ENCODE measurements around the gene C17orf78.
"Not testable (repeated sequence)": the region's sequence is repeated elsewhere in the genome, so short reads cannot be mapped to it uniquely, and the experiment has no call there.

The C17orf78 gene

DNA sequence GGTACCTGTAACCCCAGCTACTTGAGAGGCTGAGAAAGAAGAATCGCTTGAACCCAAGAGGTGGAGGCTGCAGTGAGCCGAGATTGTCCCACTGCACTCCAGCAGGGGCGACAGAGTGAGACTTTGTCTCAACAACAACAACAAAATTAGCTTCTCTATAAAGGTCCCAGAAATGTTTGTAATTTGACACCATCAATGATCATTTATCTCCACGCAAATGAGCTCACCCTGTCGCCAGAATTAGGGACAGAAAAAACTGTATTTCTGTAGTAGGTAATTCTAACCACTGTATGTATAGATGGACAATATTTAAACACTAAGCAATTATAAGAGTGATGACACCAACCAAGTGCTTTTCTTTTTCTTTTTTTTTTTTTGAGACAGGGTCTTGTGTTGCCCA lies 10.7 kb downstream of the C17orf78 start:
- no peak for DNase-seq (ENCODE audit: low read depth)

DNA sequence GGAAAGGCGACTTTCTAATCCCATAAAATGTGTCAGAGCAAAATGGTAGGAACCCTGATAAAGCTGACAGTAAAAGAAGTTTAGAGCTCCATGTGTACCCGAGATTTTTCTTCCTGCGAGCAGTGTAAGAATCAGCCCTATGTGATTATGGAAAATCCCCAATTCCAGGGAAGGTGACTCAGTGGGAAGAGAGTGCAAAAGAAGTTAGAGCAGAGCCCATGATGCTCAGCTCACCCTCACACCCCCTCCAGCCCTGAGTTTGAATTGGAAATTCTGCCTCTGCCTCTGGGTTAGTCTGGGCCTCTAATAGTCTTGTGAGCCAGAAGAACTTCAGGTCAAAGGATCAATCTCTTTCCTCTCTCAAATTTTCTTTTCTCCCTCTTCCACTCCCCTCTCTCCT lies 12.5 kb downstream of the C17orf78 start:
- DNase-seq (ENCODE audit: low read depth), result no peak

DNA sequence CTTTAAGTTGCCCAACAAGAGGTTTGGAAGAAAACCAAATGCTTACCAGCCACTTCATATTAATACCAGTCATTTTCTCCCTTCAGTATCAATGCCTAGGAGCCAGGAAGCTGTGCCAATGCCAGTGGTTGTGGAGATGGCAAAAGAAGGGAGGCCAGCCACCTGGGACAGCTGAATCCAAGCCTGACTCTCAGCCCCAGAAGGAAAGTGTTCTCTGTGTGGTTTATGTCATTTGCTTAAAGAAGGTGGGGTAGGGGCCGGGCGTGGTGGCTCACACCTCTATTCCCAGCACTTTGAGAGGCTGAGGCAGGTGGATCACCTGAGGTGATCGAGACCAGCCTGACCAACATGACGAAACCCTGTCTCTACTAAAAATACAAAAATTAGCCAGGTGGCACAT lies 13.4 kb downstream of the C17orf78 start:
- DNase-seq (ENCODE audit: low read depth), result no peak

DNA sequence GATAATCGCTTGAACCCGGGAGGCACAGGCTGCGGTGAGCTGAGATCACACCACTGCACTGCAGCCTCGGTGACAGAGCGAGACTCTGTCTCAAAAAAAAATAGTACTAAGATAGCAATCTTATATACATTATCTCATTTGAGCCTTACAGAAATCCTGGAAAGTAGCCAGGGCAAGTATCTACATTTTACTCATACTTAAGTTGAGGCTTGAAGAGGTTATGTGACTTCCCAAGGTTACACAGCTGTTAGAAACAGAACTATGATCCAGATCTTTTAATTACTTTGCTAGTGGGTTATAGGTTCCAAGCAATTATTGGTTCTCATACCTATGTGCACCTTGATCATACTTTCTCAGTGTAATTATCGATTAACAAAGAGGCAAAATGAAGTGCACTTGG lies 15.4 kb downstream of the C17orf78 start:
- DNase-seq (ENCODE audit: low read depth), result no peak

DNA sequence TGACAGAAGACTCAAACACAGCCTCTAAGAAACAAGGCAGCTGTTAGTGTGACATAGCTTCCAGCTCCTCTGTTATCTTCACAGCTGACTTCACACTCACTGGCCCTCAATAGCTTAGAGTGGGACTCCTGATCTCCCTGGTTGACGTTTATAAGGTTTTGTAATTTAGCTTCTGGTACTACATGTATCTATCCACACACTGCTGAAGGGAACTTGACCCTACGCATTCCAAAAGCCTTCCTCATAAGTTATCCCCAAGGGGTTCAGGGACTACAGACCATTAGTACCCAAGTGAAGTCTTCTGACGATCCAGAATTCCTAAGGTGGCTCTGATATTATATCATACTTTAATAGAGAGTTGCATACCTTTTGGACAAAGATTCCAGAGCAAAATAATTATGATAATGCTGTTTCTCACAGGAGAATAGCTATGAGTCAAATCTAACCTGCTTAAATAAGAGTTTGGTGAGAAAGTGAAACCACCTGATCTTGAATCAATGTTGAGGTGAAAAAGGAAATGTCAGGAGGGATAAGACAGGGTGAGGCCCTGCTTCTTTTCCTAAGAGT lies 16.3 kb downstream of the C17orf78 start:
- no peak for DNase-seq (ENCODE audit: low read depth)

DNA sequence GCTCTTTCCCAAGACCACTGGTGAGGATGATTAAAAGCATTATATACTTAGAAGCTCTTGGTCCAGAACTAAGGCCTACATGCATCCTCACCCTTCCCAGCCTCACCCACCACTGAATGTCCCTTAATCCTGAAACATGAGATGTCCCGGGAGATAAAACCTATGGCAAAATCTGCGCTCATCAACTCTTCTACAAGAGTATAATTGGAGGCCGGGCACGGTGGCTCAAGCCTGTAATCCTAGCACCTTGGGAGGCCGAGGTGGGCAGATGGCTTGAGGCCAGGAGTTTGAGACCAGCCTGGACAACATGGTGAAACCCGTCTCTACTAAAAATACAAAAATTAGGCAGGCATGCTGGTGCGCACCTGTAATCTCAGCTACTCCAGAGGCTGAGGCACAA lies 17.6 kb downstream of the C17orf78 start:
- no peak for DNase-seq (ENCODE audit: low read depth)

DNA sequence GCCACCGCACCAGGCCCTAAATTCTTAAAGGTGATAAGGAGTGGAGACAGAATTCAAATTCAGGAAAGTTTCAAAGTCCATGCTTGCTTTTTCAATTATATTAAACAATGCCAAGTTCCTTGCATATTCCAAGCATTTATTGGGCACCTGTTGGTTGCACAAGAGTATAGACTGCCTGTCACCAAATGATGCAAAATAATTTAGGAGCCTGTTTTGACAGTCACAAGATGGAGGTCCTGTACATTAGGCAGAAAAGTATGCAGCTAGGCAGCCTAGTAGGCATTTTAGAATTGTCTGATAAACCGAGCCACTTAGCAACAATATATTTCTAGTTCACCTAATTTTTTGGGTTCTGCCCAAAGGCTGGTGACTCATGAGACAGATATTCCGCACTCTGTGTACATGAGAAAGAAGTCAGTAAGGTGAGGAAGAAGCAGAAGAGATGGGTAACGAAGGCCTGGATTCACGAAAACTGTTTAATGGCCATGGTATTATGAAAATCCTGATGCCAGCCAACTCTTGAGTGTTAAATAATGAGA lies 23.5 kb downstream of the C17orf78 start:
- no peak for DNase-seq (ENCODE audit: low read depth)

DNA sequence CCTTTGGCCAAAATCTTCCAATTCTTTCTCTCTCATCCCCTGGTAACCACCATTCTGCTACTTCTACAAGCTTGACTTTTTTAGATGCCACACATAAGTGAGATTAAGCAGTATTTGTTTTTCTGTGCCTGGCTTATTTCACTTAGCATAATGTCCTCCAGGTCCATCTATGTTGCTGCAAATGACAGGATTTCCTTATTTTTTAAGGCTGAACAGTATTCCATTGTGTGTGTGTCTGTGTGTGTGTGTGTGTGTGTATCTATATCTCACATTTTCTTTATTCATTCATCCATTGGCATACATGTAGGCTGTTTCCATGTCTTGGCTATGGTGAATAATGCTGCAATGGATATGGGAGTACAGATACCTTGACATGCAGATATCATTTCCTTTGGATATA lies 24.7 kb downstream of the C17orf78 start:
- DNase-seq (ENCODE audit: low read depth), result no peak

DNA sequence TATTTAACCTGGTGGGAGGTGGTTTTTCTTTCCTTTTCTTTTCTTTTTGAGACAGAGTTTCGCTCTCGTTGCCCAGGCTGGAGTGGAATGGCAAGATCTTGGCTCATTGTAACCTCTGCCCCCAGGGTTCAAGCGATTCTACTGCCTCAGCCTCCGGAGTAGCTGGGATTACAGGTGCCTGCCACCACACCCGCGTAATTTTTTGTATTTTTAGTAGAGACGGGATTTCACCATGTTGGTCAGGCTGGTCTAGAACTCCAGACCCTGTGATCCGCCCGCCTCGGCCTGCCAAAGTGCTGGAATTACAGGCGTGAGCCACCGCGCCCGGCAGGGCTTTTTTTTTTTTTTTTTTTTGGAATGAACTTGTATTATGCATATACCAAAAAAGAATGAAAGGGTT lies 29.7 kb downstream of the C17orf78 start:
- not testable (repeated sequence) for DNase-seq (ENCODE audit: low read depth)

DNA sequence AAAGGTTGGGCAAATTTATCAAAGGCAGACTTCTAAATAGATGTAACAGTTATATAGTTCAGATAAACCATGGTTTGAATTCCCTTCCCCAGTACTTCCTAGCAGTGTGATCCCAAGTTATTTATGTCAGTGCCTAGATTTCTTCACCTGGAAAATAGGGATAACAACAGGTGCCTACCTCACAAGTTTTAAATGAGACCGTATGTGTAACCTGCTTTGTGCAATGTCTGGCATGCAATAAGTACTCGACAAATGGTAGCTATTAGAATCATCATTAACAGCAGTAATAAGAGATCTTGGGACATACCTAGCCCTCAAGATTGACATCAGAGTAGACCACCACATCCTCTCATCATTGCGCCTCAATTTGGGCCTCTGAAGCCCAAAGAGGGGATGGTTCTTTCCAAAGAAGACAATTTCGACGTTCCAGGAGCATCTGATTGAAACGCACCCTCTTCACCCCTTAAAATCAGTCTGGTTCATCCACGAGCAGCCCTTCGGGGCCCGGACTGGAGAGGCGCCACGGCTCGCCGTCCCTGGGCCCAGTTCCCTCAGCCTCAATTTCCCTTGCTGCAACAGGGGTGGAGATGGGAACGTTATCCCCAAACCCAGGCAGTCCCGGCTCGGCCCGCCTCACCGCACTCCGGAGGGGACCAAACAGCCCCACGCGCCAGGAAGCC lies 30.3 kb downstream of the C17orf78 start:
- no peak for DNase-seq (ENCODE audit: low read depth)

DNA sequence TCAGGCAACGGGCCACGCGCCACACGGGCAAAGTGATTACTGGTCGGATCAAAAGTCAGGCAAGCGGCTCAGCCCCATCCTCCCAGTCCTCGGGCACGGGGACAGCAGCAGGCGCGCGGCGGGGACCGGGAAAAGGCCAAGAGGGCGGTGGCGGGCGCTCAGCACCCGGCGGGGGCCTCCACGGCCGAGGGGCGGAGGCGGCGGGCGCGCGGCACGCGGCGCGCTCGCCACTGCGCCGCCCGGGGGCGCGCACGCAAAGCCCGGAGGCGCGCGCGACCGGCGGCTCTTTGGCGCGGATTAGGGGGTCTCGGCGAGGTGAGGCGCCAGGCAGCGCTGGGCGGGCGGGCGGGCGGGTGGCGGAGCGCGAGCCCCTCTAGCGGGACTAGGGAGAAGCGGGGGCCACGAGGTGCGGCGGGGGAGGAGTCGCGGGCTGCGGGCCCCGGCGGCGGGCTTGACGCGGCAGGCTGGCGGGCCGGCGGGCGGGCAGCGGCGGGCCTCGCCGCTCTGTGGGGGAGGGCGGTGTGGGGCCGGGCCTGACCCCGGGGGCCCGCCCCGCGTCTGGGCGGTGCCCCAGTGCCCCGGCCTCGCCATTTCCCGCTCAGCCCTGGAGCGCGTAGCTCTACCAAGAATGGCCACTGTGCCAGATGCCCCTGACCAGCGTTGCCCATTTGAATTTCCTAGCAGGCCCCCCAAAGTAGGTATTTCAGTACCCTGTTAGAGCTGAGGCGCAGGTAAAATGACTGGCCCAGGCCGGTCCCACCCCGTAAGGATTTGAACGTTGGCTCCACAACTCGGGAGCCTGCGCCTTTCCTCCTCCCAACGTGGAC lies 31.1 kb downstream of the C17orf78 start, which contains the start of the genes ACACA and TADA2A:
TSS of gene ACACA (minus strand) at position 202 of the 827 bp plus-strand sequence. CDS start 537 bp downstream, outside the sequence.
TSS of gene TADA2A (plus strand) at position 252 of the 827 bp plus-strand sequence. CDS start 4,480 bp downstream, outside the sequence.
- peak; percentile 67 for DNase-seq (ENCODE audit: low read depth)

DNA sequence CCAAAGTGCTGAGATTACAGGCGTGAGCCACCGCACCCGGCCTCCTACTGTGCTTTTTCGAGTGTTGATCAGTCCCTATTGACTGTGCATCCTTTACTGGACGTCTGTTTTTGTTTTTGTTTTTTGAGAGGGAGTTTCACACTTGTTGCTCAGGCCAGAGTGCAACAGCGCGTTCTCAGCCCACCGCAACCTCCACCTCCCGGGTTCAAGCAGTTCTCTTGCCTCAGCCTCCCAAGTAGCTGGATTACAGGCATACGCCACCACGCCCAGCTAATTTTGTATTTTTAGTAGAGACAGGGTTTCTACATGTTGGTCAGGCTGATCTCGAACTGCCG lies 32.3 kb downstream of the C17orf78 start:
- not testable (repeated sequence) for DNase-seq (ENCODE audit: low read depth)

DNA sequence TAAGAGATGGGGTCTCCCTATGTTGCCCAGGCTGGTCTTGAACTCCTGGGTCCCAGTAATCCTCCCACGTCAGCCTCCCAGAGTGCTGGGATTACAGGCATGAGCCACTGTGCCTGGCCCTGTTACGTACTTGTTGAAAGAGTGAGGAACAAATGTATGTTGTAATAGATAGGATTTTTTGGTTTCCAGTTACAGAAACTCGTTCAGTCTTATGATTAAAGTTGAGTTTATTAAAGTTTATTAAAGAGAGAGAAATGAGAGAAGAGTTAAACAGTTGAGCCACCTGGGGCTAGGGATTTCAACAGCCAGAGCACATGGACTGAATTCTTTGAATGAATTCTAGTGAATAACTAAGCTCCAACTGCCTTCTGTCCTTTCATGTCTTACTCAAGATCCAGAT lies 34.6 kb downstream of the C17orf78 start:
- no peak for DNase-seq (ENCODE audit: low read depth)

DNA sequence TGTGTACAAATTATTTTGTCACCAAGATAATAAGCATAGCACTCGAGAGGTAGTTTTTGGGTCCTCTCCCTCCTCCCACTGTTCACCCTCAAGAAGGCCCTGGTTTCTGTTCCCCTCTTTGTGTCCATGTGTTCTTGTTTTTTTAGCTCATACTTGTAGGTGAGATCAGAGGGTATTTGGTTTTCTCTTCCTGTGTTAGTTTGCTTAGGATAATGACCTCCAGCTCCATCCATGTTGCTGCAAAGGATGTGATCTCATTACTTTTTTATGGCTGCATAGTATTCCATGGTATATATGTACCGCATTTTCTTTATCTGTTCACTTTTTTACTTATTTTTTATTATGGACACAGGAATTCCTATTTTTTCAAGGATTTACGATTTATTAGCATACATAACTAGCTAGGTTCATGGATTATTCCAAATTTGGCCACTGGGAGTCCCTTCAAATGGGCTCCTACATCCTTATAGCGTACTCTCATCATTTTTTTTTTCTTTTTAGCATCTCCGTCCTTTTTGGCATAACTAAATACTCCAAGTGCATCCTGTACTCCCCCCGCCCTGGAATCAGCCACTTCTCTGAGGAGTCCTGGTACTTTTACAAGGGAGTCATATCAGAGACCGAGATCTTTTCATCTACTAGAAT lies 38.2 kb downstream of the C17orf78 start:
- no peak for DNase-seq (ENCODE audit: low read depth)

DNA sequence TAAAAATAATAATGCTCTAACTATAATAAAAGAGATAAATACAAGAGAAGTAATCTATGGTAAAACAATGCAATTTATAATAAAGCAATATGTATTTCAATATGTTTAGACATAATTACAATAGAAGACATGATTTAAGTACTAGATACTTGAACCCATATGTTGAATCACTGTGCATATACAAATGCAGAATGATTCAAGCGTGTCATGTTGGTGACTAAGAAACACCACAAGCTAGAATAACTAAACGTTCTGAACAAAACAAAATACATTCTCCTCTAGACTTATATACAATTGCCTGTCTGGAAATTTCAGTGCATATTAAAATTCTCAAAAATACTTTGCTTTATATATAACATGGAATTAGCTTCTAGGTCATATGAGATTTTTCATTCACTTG lies 42.1 kb downstream of the C17orf78 start:
- DNase-seq (ENCODE audit: low read depth), result no peak

DNA sequence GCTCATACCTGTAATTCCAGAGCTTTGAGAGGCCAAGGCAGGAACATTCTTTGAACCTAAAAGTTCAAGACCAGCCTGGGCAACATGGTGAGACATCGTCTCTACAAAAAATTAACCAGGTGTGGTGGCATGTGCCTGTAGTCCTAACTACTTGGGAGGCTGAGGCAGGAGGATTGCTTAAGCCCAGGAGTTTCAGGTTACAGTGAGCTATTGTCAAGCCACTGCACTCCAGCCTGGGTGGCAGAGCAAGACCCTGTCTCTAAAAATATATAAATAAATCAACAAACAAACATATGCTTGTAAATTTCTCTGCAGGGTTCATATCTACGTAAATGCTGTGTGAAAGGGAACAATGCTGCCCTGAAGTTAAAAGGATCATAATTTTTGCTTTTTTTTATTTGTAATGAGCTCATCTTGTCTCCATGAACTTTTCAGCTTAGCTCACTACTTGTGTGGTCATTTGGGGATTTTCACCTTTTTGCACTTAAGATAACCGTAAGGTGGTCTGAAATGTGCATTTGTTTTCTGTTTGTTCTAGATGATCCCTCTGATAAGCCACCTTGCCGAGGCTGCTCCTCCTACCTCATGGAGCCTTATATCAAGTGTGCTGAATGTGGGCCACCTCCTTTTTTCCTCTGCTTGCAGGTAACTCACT lies 47.3 kb downstream of the C17orf78 start:
- DNase-seq (ENCODE audit: low read depth), result no peak

DNA sequence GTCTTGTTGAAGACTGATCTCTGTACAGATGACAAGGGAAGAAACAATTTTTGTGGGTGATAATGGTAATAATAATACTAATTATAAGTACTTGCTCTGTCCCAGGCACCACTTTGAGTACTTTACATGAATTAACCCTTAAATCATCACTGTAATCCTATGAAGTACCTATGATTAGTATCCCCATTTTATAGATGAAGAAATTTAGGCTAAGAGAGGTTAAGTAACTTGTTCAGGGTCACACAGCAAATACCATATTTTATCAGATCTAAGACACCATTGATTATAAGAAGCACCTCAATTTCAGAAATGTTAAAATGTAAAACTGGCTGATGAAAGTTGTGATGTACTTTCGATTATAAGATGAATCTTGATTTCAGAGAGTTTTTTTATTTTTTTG lies 49.5 kb downstream of the C17orf78 start:
- no peak for DNase-seq (ENCODE audit: low read depth)

DNA sequence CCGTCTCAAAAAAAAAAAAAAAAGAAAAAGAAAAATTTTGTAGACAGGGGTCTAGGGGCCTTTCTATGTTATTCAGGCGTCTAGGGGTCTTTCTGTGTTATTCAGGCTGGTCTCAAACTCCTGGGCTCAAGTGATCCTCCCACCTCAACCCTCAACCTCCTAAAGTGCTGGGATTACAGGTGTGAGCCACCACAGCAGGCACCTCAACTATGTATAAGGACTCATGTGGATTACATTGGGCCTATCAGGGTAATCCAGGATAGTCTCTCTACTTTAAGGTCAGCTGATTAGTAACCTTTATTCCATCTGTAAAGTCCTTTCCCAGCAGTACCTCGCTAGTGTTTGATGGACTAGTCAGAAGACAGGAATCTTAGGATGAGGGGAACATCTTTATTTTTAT lies 53.3 kb downstream of the C17orf78 start:
- no peak for DNase-seq (ENCODE audit: low read depth)

DNA sequence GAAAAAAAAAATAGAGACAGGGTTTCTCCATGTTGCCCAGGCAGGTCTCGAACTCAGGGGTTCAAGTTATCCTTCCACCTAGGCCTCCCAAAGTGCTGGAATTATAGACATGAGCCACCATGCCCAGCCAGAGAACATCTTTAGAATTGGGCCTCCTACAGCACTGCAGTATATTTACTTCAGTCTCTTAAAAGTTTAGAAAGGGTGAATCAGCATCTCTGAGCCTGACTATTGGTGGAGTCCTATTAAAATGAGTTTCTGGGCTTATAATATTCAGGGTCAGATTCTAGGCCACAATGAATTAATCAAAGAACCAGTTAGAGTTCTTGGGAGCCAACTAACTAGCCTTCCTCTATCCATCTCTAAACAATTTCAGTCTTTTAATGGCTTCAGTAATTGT lies 53.7 kb downstream of the C17orf78 start:
- no peak for DNase-seq (ENCODE audit: low read depth)

DNA sequence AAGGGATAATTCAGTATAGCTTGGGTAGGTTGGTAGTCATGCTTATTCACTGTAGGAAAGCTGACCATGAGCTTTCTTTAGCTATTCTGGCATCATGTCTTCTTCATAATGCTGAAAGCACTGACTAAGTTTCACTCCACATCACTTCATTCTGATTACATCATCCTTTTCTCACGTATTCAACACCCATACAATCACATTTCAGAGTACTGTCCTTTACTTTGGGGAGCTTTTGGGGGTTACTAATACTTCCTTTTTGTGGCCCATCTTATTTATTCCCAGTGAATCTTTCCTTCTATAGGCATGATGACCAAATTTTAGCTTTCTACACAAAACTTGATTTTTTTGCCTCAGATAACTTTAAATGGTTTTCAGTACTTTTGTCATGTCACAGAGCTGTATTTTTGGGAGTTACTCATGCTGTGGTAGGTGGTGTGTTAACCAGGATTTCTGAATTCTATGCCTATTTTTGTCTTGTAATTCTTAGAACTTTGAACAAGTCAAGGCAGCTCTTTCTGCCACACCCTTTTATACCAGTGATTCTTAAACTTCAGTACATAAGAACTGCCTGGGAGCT lies 54.4 kb downstream of the C17orf78 start:
- no peak for DNase-seq (ENCODE audit: low read depth)

DNA sequence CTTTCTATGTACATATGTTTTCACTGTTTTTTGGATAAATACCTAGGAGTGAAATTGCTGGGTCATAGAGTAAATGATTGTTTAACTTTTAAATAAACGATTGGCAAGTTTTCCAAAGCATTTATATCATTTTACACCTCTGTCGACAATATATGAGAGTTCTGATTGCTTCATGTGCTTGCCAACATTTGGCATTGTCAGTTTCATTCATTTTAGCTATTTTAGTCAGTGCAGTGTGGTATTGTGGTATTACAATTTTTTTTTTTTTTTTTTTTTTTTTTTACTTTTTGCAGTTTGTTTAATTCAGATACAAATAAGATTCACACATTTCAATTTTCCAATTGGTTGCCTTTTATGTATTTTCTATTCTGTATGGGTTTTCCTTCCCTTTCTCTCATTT lies 56.9 kb downstream of the C17orf78 start:
- no peak for DNase-seq (ENCODE audit: low read depth)

DNA sequence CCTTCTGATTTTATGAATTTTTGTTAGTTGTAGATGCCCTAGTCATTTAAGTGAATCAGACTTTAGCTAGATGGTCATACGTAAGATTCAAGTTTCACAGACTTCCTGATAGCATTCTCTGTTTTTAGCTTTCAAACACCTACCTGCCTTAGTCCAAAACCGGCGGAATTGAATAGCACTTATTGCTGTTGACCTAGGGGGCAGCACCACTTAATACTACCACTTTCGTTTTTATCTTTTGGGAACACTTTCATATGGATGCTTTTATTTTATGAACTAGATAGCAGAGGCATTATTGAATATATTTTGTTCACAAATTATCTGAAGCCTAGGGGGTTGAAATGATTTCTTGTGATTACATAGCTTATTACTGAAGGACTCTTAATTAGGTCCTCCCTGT lies 62.4 kb downstream of the C17orf78 start:
- DNase-seq (ENCODE audit: low read depth), result no peak
